GM18867 (cell line): ENCODE data around the gene MATN1.

ENCODE experiments used
- ATAC-seq: cut with Tn5 transposase; IDR thresholded peaks from one replicate; pipeline ENCODE4 v1.9.1; 2021; ENCODE audit warnings: mild to moderate bottlenecking, moderate library complexity; ENCODE audit not compliant: unreplicated experiment

The MATN1 gene

DNA sequence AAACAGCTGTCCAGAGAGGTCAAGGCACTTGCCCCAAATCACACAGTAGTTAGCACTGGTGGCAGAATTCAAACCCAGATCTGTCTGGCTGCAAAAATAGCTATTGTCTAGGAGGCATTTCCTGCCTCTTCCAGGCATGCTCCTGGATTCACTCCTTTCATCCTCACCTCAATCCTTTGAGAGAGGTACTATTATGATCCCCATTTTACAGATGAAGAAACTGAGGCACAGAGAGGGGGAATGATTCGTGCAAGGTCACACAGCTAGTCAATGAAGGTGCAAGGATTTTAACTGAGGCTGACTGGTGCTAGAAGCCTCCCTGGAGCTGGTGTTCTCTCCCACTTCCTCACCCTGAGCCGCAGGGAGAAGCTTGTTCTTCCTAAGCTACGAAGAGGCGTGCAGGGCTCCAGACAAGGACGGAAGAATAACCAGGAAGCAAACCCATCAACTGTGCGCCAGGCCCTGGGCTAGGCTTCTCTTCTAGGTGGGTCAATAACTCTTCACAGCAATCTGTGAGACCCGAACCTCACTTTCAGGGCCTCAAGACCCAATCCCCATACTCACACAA lies 34.8 kb upstream of the MATN1 start:
- ATAC-seq = no peak

DNA sequence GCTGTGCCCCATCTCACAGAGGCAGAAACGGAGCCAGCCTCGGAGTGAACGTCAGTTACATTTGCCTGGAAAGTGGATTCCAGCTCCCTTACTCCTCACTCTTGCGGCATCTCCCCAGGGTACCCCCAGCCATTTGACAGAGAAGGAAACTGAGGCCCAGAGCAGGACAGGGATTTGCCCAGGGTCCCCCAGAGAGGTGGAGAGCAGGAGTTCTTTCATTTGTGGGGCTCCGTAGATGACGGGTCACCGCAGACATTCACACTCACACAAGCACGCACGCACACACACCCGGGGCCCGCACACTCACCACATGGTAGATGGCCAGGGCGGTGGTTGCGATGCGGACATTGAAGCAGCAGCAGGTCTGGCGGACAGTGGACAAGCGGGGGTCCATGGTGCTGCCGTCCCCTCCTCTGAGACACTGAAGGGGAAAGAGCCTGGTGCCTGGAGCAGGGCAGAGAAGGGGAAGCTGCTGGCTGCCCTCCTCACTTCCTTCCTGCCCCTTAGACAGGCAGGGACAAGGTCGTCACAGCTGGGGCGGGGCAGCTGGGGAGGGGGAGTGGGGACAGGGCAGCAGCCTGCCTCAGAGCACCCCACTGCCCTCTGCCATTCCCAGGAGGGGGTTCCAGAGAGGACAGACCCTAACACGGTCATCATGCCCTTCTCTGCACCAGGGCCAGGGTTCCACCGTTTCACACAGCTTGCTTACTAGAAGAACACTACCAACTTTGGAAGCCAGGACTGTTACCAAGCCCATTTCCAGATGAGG lies 34.2 kb upstream of the MATN1 start, which contains the start of gene LAPTM5:
Gene LAPTM5, minus strand, starts transcription at position 423 of the 769 bp plus-strand sequence. Its CDS starts 29 bp downstream, at position 394.
- ATAC-seq = no peak

DNA sequence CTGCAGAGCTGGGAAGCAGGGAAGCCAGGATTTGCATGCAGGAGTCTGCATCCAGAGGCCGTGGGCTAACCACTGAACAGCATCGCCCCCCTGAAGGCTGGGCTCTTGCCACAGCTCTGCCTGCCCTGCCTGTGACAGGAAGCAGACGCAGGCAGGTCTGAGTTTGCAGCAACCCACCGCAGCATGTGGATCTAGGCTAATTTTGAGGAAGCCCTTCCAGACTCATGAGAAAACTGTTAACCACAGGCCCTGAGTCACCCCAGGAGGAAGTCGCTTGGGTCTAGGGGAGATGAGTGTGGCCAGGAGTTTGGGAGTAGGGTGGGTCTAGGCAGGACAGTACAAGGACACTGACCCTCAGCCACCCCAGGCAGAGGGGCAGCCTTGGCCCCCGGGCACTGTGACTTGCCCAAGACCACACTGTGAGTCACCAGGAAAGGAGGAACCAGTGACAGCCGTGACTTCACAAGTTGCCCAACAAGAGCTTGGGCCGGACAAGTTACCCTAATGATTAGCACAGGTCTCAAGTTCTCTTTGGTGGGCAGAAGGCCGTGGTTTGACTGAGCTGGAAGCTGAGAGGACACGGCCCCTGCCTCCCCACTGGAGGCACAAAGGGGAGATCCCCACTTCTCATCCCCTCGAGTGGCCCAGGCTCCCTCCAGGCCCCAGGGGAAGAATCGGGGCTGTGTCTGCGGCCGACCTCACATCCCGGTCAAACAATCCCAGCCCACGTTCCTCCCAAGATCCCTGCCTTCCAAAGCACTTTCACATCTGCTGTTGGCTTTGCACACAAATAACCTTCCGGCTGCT lies 33.4 kb upstream of the MATN1 start:
- ATAC-seq = no peak

DNA sequence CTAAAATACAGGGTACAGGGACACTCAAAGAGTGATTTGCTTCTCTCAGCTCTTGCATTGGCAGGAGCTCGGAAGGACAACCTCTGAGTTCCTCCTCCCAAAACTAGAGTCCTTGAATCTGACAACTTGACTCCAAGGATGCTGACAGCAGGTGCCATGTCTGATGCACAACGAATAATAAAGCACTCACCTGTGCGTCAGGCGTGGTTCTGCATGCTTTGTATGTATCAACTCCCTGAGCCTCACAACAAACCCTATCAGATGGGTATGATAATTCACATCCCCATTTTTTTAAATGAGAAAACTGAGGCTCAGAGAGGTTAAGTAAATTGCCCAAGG lies 32.8 kb upstream of the MATN1 start:
- ATAC-seq = no peak

DNA sequence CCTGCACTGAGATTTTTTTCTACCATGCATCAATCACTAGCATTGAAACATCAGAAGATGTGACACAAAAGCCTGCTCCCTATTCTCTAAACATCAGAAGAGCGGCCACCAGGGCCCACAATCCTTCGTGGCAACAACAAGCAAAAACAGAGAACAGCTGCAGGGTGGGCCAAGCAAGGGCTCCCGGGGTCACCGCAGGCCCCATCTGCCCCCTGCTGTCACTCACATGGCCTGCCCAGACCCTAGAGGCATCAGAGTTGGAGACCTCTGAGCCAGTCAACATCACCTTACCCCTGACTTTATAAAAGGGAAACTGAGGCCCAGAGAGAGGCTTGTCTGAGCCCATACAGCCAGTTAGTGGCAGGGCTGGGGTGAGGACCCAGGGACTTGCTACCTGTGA lies 32.4 kb upstream of the MATN1 start:
- no peak for ATAC-seq

DNA sequence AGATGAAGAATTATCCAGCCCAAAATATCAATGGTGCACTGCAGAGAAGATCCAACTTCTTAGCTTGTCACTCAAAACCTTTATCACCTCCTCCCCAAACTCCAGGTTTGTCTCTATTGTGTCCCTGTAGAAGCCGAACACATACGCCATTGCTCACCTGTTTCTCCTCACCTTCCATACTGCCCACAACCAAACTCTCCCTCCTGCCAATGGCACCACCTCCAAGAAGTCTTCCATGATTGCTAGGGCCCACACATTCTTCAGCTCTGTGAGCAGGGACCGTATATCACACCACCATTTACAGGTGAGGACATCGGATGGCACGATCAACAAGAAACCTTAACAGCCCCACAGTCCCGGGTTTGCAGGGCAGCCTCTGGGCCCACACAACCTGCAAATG lies 31.9 kb upstream of the MATN1 start:
- no peak for ATAC-seq

DNA sequence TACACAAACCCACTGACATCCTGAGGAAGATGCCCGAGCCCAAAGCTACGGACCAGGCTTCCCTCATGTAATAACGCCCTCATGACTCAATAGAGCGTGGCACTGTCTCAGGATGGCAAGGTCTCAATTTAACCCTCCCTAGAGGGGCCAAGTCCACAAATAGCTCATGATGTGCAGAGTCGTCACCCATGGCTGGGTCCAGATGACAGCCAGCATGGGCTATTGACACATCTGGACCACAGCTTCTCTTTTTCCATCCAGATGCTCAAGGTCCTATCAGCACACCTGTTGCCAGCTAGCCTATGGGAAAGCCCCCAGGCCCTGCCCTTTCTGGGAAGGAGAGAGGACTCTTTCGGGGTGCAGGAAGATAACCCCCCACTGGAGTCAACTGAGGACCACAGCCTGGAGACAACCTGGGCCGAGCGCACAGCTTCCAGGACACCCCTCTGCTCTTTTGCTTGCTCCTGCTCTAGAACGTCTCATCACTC lies 31.3 kb upstream of the MATN1 start:
- peak; percentile 61 for ATAC-seq

DNA sequence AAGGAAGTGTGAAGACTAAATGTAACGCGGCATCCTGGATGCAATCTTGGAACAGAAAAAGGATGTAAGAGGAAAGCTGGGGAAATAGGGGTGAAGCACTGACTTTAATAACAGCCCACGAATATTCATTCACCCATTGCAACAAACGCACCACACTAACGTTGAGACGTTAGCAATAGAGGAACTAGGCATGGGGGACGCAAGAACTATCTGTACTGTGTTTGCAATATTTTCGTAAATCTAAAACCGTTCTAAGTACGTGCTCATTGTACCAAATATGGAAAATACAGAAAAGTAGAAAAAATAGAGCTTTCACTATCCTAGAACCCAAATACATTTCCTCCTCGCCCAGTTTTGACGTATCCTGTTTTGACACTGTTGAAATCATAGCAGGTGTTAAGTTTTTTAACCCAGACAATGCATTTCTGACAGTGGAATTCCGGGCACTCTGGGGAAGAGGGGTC lies 30.3 kb upstream of the MATN1 start:
- ATAC-seq = no peak

DNA sequence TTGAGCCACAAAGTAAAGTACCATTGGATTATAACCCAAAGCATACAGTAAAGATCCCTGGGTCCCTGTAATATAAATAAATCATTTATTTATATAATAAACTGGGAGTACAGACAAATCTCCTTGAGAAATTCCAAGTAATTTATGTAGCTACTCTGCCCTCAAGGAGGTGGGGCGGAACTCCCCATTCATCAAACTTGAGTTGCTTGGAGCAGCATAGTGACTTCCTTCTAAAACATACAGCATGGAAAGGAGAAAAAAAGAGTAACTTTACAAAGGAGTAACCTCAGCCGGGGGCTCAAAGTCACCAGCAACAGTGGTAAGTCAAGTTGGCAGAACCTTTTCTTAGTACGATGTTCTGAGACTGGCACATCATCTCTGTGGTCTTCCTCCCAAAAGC lies 29.7 kb upstream of the MATN1 start:
- no peak for ATAC-seq

DNA sequence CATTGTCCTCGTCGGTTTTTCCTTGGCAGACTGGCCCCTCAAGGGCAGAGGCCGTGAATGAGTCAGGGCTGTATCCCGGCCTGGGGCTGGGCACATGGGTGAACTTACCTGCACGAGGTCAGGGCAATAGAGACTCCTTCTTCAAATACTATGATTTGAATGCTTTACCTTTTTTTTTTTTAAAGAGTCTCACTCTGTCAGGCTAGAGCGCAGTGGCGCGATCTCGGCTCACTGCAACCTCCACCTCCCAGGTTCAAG lies 29.2 kb upstream of the MATN1 start:
- ATAC-seq = no peak

DNA sequence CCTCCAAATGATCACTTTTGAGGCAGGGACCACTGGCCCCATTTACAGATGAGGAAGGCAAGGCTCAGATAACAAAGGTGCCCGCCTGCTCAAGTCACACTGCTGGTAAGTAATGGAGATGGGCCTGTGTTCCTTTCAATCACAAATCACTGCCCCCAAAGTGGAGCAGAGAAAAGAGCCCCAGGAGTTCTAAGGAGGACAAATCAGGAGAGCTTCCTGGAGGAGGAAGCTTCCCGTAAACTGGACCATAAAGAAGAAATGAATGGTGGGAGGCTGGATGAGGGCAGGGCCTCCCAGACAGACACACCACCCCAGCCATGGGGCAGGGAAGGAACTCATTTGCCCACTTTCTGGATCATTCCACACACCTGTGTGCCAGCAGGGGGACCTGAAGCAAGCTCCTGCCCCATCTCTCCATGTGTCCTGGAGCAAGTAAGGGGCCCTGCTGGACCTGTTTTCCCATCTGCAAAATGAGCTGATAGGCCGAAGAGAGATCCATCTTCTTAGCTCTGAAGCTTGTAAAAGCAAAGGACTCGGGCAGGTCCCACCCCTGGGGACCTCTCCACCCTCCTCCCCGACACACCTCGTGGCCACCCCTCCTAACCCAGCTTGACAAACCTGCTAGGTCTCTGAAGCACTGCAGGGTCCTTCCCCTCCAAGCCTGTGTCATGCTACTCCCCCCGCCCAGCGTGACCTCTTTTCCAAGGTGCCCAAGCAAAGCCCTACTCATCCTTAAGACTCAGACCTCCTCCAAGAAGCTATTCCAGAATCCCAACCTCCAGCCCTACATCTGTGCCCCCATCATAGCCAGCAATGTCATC lies 28.7 kb upstream of the MATN1 start:
- no peak for ATAC-seq

DNA sequence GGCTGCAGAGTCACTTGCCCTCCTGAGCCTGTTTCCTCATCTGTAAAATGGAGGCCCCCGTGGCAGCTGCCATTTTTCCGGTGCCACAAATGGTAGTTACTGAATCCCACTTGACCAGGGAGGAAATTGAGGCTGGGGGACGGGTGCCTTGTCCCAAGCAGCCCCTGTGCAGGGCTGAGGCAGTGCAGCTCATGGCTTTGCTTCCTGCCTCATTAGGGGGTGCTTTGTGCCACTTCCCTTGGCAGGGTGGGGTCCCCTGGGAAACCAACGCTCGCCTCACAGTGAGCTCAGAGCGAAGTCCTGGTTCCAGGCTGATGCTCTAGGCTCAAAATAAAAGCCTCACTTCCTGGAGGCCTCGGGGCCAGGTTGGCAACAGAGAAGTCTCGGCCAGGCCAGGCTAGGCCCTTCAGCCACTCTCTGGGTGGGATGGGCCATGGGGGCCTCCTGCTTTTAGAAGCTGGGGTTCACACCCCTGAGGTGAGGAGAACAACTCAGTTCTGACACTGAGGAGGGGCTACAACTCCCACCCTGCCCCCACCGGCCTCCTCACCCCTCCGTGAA lies 27.4 kb upstream of the MATN1 start:
- ATAC-seq = no peak

DNA sequence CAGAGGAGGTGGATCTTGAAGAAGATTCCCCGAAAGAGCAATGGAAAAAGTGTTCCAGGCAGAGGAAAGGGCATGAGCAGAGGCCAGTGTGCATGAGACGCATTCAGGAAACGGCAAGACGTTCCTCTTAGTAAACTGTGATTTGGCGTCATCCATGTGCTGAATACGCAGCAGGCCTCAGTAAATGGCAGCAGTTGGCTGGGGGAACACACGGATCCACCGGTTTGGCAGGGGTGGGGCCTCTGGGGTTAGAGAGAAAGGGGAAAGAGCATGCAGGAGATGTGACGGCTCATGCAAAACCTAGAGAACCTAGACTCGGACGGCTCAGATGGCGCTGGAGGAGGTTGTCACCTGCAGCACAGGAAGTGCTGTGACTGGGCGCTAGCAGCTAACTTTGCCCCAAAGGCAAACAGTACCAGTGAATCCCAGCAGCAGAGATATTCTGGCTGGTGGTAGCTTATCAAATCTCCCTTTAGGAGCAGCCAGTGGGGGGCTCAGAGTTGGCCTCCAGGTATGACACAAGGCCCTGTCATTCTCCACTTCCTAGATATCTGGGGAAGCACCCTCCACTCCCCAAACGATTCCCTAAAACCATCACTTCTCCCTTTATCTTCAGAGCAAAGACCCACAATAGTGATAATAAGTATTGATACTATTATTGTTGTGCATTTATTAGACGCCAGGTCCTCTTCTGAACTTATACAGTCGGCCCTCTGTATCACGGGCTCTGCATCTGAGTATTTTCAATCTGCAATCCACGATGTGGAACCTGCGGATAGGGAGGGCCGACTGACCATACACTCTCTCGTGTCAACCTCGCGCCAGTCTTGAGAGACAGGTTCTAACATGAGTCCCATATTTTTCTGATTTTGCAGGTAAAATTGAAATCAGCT lies 26.6 kb upstream of the MATN1 start:
- peak; percentile 30 for ATAC-seq

DNA sequence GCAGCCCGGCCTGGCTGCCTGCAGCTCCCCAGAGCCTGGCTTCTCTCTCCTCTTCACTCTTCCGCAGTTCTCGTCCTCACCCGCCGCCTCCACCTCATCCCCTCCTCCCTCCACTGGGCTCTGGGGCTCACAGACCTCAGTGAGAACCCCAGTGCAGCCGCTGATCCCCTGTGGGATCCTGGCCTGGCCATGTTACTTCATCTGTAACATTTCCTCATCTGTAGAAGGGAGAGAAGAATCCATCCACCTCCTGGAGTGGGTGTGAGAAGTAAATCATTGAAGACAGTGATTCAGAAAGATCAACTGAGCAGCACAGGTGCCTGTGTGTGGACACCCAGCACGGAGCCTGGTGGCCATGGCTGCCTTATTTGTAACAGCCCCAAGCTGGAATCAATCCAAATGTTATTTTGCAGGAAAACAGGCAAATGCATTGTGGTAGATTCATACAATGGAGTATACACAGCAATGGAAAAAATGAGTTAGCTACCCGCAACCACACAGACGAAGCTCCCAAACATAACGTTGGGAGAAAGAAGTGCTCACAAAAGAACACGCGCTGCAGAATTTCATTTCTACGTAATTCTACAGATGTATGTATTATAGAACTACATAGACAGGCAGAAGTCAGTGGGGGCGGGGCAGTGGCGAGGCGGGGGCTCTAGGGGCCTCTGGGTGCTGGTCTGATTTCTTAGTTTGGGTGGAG lies 25.5 kb upstream of the MATN1 start:
- ATAC-seq = no peak

DNA sequence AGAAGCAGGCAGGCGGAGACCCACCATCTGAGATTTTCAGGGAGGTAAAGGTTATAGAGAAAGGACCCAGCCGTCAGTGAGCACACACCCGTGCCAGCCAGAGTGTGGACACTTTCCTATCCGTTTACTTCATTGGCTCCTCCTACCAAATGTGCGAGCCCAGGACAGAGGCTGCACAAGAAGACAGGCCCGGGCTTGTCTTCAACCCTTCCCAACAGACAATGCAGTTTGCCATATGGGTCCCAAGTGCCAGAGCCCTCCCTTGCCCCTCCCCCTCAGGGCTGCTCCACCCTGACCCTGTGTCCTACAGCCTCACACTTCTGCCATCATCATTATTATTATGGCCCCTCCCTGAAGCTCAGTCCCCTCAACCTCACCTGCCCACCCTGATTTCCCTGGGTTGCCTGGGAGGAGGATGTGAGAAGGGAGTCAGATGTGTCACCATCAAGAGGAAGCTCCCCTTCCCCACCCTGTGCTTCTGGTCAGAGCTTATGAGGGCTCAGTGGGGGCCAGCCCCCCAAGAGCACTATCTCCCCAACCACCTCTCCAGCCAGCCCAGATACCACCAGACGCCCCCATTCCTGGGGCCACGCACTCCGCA lies 24.8 kb upstream of the MATN1 start:
- no peak for ATAC-seq

DNA sequence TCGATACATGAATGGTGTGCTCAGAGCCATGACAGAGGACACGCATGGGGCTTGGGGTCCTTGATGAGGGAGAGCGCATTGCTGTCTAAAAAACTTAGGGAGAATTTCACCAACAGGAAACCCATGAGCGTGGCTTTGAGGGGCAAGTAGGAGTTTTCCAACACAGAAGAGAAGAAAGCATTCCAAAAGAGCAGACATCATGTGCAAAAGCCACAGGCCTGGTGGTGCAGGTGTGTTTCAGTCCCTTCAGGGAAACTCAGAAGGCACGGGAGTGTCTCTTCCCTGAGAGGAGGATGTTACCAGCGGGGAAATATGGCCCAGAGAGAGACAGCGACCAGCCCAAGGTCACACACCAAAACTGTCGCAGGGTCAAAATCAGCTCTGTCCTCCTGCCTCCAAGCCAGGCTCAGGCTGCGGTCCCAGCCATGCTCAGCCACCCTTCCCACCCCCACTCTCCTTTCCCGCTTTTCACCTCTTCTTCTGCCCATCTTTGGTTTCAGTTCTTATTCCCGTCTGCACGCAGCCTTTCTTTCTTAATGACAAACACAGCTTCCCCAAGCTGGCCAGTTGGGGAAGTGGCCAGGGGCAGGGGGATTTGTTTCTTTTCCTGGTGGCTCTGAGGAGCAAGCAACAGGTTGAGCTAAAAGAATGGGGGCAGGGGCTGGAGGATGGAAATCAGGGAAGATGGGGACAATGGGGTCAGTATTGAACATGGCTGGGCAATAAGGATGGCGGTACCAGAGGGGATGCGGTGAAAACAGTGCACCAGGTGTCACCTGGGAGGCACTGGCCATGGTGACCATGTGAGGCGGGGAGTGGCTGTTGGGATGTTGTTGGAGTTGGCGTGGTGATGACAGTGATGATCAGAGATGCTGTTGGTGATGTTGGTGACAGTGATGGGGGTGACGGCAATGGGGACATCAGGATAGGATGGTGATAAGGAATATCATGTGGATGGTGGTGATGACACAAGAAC lies 23.9 kb upstream of the MATN1 start:
- no peak for ATAC-seq

DNA sequence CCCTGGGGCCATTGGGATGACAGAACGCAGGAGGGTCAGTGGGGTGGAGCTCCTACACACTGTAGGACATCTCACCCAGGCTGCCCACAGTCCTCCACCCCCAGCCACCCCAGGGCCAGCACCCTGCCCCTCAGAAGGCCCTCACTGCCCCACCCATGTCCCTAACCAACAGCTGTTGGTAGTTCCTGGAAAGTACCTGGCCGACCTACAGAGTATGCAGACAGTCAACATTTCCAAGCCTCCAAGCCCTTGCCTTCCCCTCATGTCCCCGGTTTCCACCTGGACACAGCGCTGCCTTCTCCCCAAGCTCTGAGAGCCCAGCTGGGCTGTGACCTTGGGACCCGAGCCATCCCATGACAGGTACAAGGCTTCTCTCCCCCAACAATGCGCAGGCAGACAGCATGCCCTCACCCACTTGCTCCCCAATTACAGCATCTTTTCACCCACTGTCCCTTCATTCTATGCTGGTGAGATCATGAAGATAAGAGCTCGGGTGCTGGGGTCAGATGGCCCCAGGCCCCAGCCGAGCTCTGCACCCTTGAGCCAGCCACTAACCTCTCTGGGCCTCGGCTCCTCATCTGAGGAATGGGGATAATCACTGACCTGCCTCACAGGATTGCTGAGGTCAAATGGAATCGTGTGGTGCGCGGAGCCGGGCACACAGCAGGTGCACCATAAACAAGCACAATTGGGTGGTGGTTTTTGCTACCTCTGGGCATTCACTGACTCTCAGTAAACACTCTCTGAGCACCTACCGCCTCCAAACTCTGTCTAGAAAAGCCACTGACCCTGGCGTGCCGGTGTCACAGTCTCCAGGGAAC lies 23.0 kb upstream of the MATN1 start:
- ATAC-seq = no peak
